CD4-positive, alpha-beta T cell (primary cell): ENCODE results near the gene CLEC2D. TPM values are rescaled to one million over a fixed set of nuclear protein-coding genes. Genes with fewer than 3 reads are reported as not detected.

Experiments used
- ATAC-seq: fragments of 200-7000 bp; cut with Tn5 transposase; one replicate; pipeline ENCODE4 v1.10.0; 2022; ENCODE audit warnings: mild to moderate bottlenecking; ENCODE audit not compliant: poor library complexity
- CTCF ChIA-PET: fragments of 350-600 bp; sonication (Branson Sonifier 250); formaldehyde crosslinking; loops from one replicate; lab custom pipeline; 2021; ENCODE audit warnings: antibody characterized with exemption, inconsistent platforms; lab: Charles Lee
- POLR2A ChIA-PET: fragments of 350-600 bp; sonication (Branson Sonifier 250); formaldehyde crosslinking; loops from one replicate; lab custom pipeline; 2021; ENCODE audit warnings: antibody characterized with exemption, inconsistent platforms; lab: Charles Lee
- DNase-seq, 14 experiments: peaks; one replicate each; pipeline ENCODE4 v3.0.0-alpha.2; 2013 to 2020; ENCODE audit warnings: mixed read lengths in 2 of 14
- H3K27ac ChIP-seq, 2 donors: one replicate each; pipeline versions ENCODE4 v1.5.1 to v1.7.0; 2013; ENCODE audit warnings: low read length in 2 of 2, low read depth in 1 of 2, mild to moderate bottlenecking in 1 of 2
- H3K27me3 ChIP-seq, 2 experiments: 1 replicate in 1 of 2; 2 replicates in 1 of 2; pipeline versions ENCODE4 v1.6.1 to v1.7.0; 2013; ENCODE audit warnings: low read length in 2 of 2, control low read depth in 1 of 2, mild to moderate bottlenecking in 1 of 2, moderate library complexity in 1 of 2; ENCODE audit not compliant: insufficient read depth in 2 of 2, control insufficient read depth in 1 of 2
- H3K36me3 ChIP-seq: one replicate; pipeline ENCODE4 v1.6.1; 2013; ENCODE audit warnings: low read length, control low read depth; ENCODE audit not compliant: insufficient read depth
- H3K4me1 ChIP-seq: one replicate; pipeline ENCODE4 v1.6.1; 2013; ENCODE audit warnings: low read length, control low read depth; ENCODE audit not compliant: insufficient read depth
- H3K4me3 ChIP-seq: one replicate; pipeline ENCODE4 v1.5.1; 2013; ENCODE audit warnings: mild to moderate bottlenecking, low read length, moderate library complexity
- H3K9me3 ChIP-seq, 2 experiments: 1 replicate in 1 of 2; 2 replicates in 1 of 2; pipeline versions ENCODE4 v1.6.1 to v1.7.0; 2013; ENCODE audit warnings: low read length in 2 of 2, mild to moderate bottlenecking in 2 of 2, control low read depth in 1 of 2, moderate library complexity in 1 of 2; ENCODE audit not compliant: control insufficient read depth in 1 of 2, insufficient read depth in 1 of 2
- H3K27ac Mint-ChIP-seq: one replicate; pipeline ENCODE4 v1.8.0; 2020; ENCODE audit warnings: mixed read lengths
- H3K27me3 Mint-ChIP-seq: one replicate; pipeline ENCODE4 v1.8.0; 2021; ENCODE audit warnings: mixed read lengths
- H3K36me3 Mint-ChIP-seq: one replicate; pipeline ENCODE4 v1.8.0; 2021; ENCODE audit warnings: low read depth, mixed read lengths
- H3K4me1 Mint-ChIP-seq: one replicate; pipeline ENCODE4 v1.8.0; 2021; ENCODE audit warnings: low read depth, mixed read lengths
- H3K4me3 Mint-ChIP-seq: one replicate; pipeline ENCODE4 v1.8.0; 2020; ENCODE audit warnings: mild to moderate bottlenecking, mixed read lengths
- H3K9me3 Mint-ChIP-seq: one replicate; pipeline ENCODE4 v1.8.0; 2020; ENCODE audit warnings: mixed read lengths
- intact Hi-C, 2 experiments: fragments of 100-400 bp; cut with DNase I in 1 of 2; cut with micrococcal nuclease in 1 of 2; formaldehyde crosslinking; loops; one replicate each; pipeline versions ENCODE4 v1.15.1 to v1.9.0; 2023 to 2025; cut with DNase I, micrococcal nuclease
- total RNA-seq, 174 experiments: library from RNA in 2 of 174; stranded (reverse) in 2 of 174; gene quantifications; one replicate each; pipeline ENCODE4 v1.2.3 and lab custom pipeline; 2021 to 2026
- TF ChIP-seq, protein P1 (sequence below): fragments of 200-600 bp; IDR thresholded peaks from one replicate; pipeline ENCODE4 v1.8.0; 2022; ENCODE audit warnings: antibody characterized with exemption, mild to moderate bottlenecking

The CLEC2D gene
- total RNA-seq, 2 experiments from 2014 or later = 121 to 122 TPM

DNA sequence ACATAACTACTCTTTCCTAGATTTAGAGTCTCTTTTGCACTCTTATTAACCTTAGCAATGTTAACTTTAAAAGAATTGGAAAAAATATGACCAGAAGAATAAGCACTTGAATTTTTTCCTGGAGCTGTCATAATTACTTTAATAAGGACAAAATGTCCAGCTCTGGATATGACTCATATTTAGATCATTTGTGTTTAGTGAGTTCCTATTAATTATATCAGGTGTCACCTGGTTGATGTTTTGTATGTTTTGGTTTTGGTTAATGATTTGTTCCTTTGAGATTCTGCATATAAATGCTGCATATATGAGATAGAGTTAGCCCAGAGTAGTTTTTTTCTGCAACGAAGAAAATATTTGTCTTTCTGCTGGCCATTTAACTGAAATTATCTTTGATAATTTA is 58.3 kb downstream of the CLEC2D start:
- H3K27ac ChIP-seq = no peak overlapping the region
- H3K4me3 ChIP-seq = no peak overlapping the region
- intact Hi-C loops = no loop called here

DNA sequence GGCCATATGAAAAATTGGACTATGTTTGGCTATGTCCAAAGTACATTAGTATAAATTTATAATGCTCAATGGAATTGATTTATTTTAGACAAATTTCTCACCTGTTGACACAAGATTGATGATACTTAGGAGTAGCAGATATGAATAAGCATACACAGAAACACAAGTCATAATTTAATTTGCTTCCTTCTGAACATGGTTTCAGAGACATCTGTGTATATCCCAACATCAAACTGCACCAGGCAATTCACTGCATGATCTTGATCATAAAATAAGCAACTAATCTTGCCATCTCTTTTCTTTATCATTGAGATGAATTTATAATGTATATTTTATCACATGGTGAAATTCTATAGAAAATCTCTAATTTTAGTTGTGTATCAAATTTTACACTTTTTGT is 59.6 kb downstream of the CLEC2D start:
- DNase-seq = no peak
- ChIA-PET CTCF (interaction anchor here (1.0 to 1.3 kb wide), 2 partner anchors 13 to 20 kb away, joined by 3 to 4 read pairs; no protein-coding TSS in a partner anchor), POLR2A (interaction anchor here (0.7 to 3.3 kb wide), 3 partner anchors 11 to 55 kb away, joined by 3 to 16 read pairs (median 4); no protein-coding TSS in a partner anchor)
- intact Hi-C loops = no loop called here
- Histone ChIP-seq H3K9me3 (no peaks in the 10 kb centered on the region), H3K36me3 (no peaks in the 10 kb centered on the region), H3K4me3 (no peak overlapping the region), H3K4me1 (no peaks in the 10 kb centered on the region), H3K27ac (no peak overlapping the region), H3K27me3 (no peaks in the 10 kb centered on the region)
- no peak for ATAC-seq
- Mint-ChIP-seq H3K36me3 (no peaks in the 10 kb centered on the region), H3K9me3 (no peaks in the 10 kb centered on the region), H3K4me1 (peaks cover 19% of the 10 kb centered on the region), H3K27ac (no peak overlapping the region), H3K27me3 (no peaks in the 10 kb centered on the region), H3K4me3 (no peak overlapping the region)
- TF ChIP-seq, protein P1, sequence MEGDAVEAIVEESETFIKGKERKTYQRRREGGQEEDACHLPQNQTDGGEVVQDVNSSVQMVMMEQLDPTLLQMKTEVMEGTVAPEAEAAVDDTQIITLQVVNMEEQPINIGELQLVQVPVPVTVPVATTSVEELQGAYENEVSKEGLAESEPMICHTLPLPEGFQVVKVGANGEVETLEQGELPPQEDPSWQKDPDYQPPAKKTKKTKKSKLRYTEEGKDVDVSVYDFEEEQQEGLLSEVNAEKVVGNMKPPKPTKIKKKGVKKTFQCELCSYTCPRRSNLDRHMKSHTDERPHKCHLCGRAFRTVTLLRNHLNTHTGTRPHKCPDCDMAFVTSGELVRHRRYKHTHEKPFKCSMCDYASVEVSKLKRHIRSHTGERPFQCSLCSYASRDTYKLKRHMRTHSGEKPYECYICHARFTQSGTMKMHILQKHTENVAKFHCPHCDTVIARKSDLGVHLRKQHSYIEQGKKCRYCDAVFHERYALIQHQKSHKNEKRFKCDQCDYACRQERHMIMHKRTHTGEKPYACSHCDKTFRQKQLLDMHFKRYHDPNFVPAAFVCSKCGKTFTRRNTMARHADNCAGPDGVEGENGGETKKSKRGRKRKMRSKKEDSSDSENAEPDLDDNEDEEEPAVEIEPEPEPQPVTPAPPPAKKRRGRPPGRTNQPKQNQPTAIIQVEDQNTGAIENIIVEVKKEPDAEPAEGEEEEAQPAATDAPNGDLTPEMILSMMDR = no peak

More for the DNA sequence above, 58.3 kb downstream of the CLEC2D start:
- TF ChIP-seq, protein P1 = no peak
- CTCF ChIA-PET = no interaction called here
- Histone ChIP-seq H3K27me3 (peaks cover 0 to 4% of the 10 kb centered on the region in 2 experiments), H3K9me3 (no peaks in the 10 kb centered on the region), H3K36me3 (no peaks in the 10 kb centered on the region), H3K4me1 (no peaks in the 10 kb centered on the region)
- Mint-ChIP-seq H3K4me3 (no peak overlapping the region), H3K4me1 (peaks cover 18% of the 10 kb centered on the region), H3K9me3 (no peaks in the 10 kb centered on the region), H3K27ac (no peak overlapping the region), H3K27me3 (no peaks in the 10 kb centered on the region), H3K36me3 (no peaks in the 10 kb centered on the region)
- ATAC-seq (no peak), DNase-seq (no peak)
- POLR2A ChIA-PET = no interaction called here

DNA sequence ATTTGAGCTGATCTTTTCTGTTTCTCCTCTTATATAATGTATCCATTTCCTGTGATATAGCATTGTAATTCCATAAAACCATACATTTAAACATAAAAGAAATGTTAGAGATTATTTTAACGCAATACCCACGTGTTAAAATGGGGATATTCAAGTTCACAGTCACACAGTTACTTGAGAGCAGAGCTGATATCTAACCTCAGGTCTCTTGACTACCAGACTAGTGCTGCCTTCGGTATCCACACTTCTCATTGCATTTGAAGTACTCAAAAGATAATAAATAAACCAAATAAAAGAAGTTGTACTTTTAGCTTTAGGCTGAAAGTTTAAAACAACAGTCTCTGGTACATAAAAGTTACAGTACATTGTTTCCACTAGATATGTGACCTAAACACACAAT is 60.5 kb downstream of the CLEC2D start:
- Mint-ChIP-seq H3K36me3 (no peaks in the 10 kb centered on the region), H3K9me3 (no peaks in the 10 kb centered on the region), H3K27ac (no peak overlapping the region), H3K4me3 (no peak overlapping the region), H3K4me1 (peaks cover 19% of the 10 kb centered on the region), H3K27me3 (no peaks in the 10 kb centered on the region)
- TF ChIP-seq, protein P1 = no peak
- no peaks in the 10 kb centered on the region for H3K4me1 ChIP-seq
- no peak for DNase-seq
- ChIA-PET CTCF (interaction anchor here (1.0 to 1.3 kb wide), 3 partner anchors 12 to 69 kb away, joined by 3 to 4 read pairs (median 3); no protein-coding TSS in a partner anchor), POLR2A (interaction anchor here (0.7 to 3.3 kb wide), 4 partner anchors 12 to 79 kb away, joined by 3 to 16 read pairs (median 4); partner anchors contain the start of gene CD69)
- no peaks in the 10 kb centered on the region for H3K27me3 ChIP-seq
- intact Hi-C loops = loop anchor here in 1 of 2 experiments (2.0 kb wide), 1 partner anchor 15 kb away; no protein-coding TSS in a partner anchor
- peaks cover 0 to 3% of the 10 kb centered on the region in 2 experiments for H3K9me3 ChIP-seq
- no peak overlapping the region for H3K27ac ChIP-seq
- H3K36me3 ChIP-seq = no peaks in the 10 kb centered on the region
- no peak for ATAC-seq
- H3K4me3 ChIP-seq = no peak overlapping the region
